Small intestine (tissue), 4 donors: ENCODE measurements around the gene ZNF625. TPM values are rescaled to one million over a fixed set of nuclear protein-coding genes. Genes with fewer than 3 reads are reported as not detected.

Source experiments
- polyA plus RNA-seq, 4 donors: library from polyadenylated mRNA; stranded (reverse) in 3 of 4; unstranded in 1 of 4; fragments of 200-250 nt in 3 of 4; fragments of 120-200 nt in 1 of 4; gene quantifications; one replicate each; pipeline versions ENCODE4 v1.2.1 to v1.2.3, GENCODE V29; 2013
- donor health status: healthy with polysubstance abuse.
- donor health status: Bipolar disorder and iron deficiency.
- donor health status: healthy.

Gene ZNF625
- polyA plus RNA-seq, 4 donors, result 1.3 to 4.8 TPM; not detected in 2

Other genes with a start within 250 kb of the ZNF625 start
- 10 to 100 TPM in 3 of 4 donors, 1 to 10 TPM in 1; 7.3 to 24.6 (median 15.6) TPM for gene ZNF700, start 231.6 kb downstream of the ZNF625 start, polyA plus RNA-seq
- 1 to 10 TPM; 1.9 to 5.1 (median 3.5) TPM for gene ZNF763, start 191.7 kb downstream of the ZNF625 start, polyA plus RNA-seq
- gene ZNF433, start 121.1 kb downstream of the ZNF625 start, polyA plus RNA-seq, result 1 to 10 TPM in 2 of 4 donors, under 1 TPM in 2; 0.22 to 7.0 (median 0.96) TPM
- under 1 TPM in 2 of 4 donors, not detected in 2; 0.15 to 0.50 TPM for gene ZNF878, start 103.8 kb downstream of the ZNF625 start, polyA plus RNA-seq
- 10 to 100 TPM in 1 of 4 donors, 1 to 10 TPM in 3; 1.6 to 17.1 (median 2.4) TPM for gene ZNF844, start 92.0 kb downstream of the ZNF625 start, polyA plus RNA-seq
- 1 to 10 TPM; 2.4 to 7.0 (median 3.5) TPM for gene ZNF20, start 16.4 kb downstream of the ZNF625 start, polyA plus RNA-seq
- gene ZNF136, start 6.4 kb upstream of the ZNF625 start, polyA plus RNA-seq, result 10 to 100 TPM in 1 of 4 donors, 1 to 10 TPM in 3; 2.7 to 11.1 (median 3.2) TPM
- gene ZNF44, start 138.1 kb upstream of the ZNF625 start, polyA plus RNA-seq, result 10 to 100 TPM in 2 of 4 donors, 1 to 10 TPM in 2; 6.4 to 15.6 (median 11.8) TPM
- gene ZNF563, start 176.9 kb upstream of the ZNF625 start, polyA plus RNA-seq, result 1 to 10 TPM in 2 of 4 donors, under 1 TPM in 2; 0.54 to 4.1 (median 1.2) TPM
- 1 to 10 TPM in 2 of 4 donors, not detected in 2; 1.0 to 3.0 TPM for gene ZNF442, start 208.9 kb upstream of the ZNF625 start, polyA plus RNA-seq
- 1 to 10 TPM; 2.4 to 9.6 (median 5.4) TPM for gene ZNF799, start 244.5 kb upstream of the ZNF625 start, polyA plus RNA-seq